HEK293 (cell line): ENCODE data around the gene EML4.

Experiments
- CTCF ChIA-PET: fragments of 350-600 bp; formaldehyde crosslinking; extraction: SDS; loops from one replicate; lab custom pipeline; 2021; ENCODE audit warnings: antibody characterized with exemption; lab: Yijun Ruan, JAX
- POLR2A ChIA-PET: fragments of 300-600 bp; formaldehyde crosslinking; extraction: SDS; loops from one replicate; lab custom pipeline; 2020; ENCODE audit warnings: antibody characterized with exemption, inconsistent platforms; lab: Yijun Ruan, JAX
- H3K27ac ChIP-seq: fragments of 200-500 bp; sonication (Bioruptor generic); 2 replicates; pipeline ENCODE4 v1.5.1; 2014; ENCODE audit warnings: low read depth, low read length, control low read depth, inconsistent platforms; ENCODE audit errors: extremely low read depth
- H3K36me3 ChIP-seq, 2 experiments: fragments of 200-500 bp in 1 of 2; sonication (Bioruptor generic) in 1 of 2; 1 replicate in 1 of 2; 2 replicates in 1 of 2; pipeline ENCODE4 v1.5.1; 2014 to 2017; ENCODE audit warnings: inconsistent platforms in 2 of 2, low read length in 2 of 2; ENCODE audit not compliant: control insufficient read depth in 2 of 2, insufficient read depth in 1 of 2
- H3K4me1 ChIP-seq: fragments of 200-500 bp; sonication (Bioruptor generic); 2 replicates; pipeline ENCODE4 v1.5.1; 2014; ENCODE audit warnings: mild to moderate bottlenecking, low read length, inconsistent platforms; ENCODE audit not compliant: control insufficient read depth, insufficient read depth
- H3K4me3 ChIP-seq: 2 replicates; pipeline ENCODE4 v1.5.1; 2011; ENCODE audit warnings: low read depth, mild to moderate bottlenecking, control low read depth, low read length, moderate library complexity
- H3K9me3 ChIP-seq: fragments of 200-500 bp; sonication (Bioruptor generic); 2 replicates; pipeline ENCODE4 v1.5.1; 2014; ENCODE audit warnings: low read depth, low read length, inconsistent platforms; ENCODE audit not compliant: control insufficient read depth, insufficient read depth
- GLIS2 ChIP-seq: fragments of 450-650 bp; formaldehyde crosslinking; IDR thresholded peaks from 2 replicates; pipeline ENCODE4 v1.5.1; 2016; ENCODE audit warnings: missing biosample characterization, missing genetic modification characterization
- KLF10 ChIP-seq: fragments of 450-650 bp; IDR thresholded peaks from 2 replicates; pipeline ENCODE4 v1.5.1; 2018; ENCODE audit warnings: missing biosample characterization, mild to moderate bottlenecking, missing genetic modification characterization
- MYNN ChIP-seq: fragments of 450-650 bp; formaldehyde crosslinking; IDR thresholded peaks from 2 replicates; pipeline ENCODE4 v1.5.1; 2016; ENCODE audit warnings: missing biosample characterization, missing genetic modification characterization, borderline replicate concordance
- SCRT1 ChIP-seq: fragments of 450-650 bp; formaldehyde crosslinking; IDR thresholded peaks from 2 replicates; pipeline ENCODE4 v1.5.1; 2016; ENCODE audit warnings: missing biosample characterization, missing genetic modification characterization, borderline replicate concordance
- SP7 ChIP-seq: fragments of 450-650 bp; formaldehyde crosslinking; IDR thresholded peaks from 2 replicates; pipeline ENCODE4 v1.5.1; 2016; ENCODE audit warnings: missing biosample characterization, missing genetic modification characterization
- YY2 ChIP-seq: fragments of 450-650 bp; formaldehyde crosslinking; IDR thresholded peaks from 2 replicates; pipeline ENCODE4 v1.5.1; 2016; ENCODE audit warnings: missing biosample characterization, missing genetic modification characterization
- ZBTB17 ChIP-seq: fragments of 450-650 bp; formaldehyde crosslinking; IDR thresholded peaks from 2 replicates; pipeline ENCODE4 v1.5.1; 2016; ENCODE audit warnings: missing biosample characterization, missing genetic modification characterization
- ZNF133 ChIP-seq: fragments of 450-650 bp; formaldehyde crosslinking; IDR thresholded peaks from 2 replicates; pipeline ENCODE4 v1.5.1; 2016; ENCODE audit warnings: missing biosample characterization, missing genetic modification characterization
- ZNF138 ChIP-seq: fragments of 450-650 bp; formaldehyde crosslinking; IDR thresholded peaks from 2 replicates; pipeline ENCODE4 v1.5.1; 2016; ENCODE audit warnings: missing biosample characterization, missing genetic modification characterization, borderline replicate concordance
- ZNF146 ChIP-seq: fragments of 450-650 bp; formaldehyde crosslinking; IDR thresholded peaks from 2 replicates; pipeline ENCODE4 v1.5.1; 2016; ENCODE audit warnings: missing biosample characterization, missing genetic modification characterization
- ZNF169 ChIP-seq: fragments of 450-650 bp; formaldehyde crosslinking; IDR thresholded peaks from 2 replicates; pipeline ENCODE4 v1.5.1; 2016; ENCODE audit warnings: missing biosample characterization, missing genetic modification characterization
- ZNF184 ChIP-seq: fragments of 450-650 bp; IDR thresholded peaks from 2 replicates; pipeline ENCODE4 v1.5.1; 2018; ENCODE audit warnings: missing biosample characterization, mild to moderate bottlenecking, missing genetic modification characterization
- ZNF211 ChIP-seq: fragments of 450-650 bp; formaldehyde crosslinking; IDR thresholded peaks from 2 replicates; pipeline ENCODE4 v1.5.1; 2016; ENCODE audit warnings: low read depth, missing biosample characterization, missing genetic modification characterization
- ZNF426 ChIP-seq: fragments of 450-650 bp; formaldehyde crosslinking; IDR thresholded peaks from 2 replicates; pipeline ENCODE4 v1.5.1; 2017; ENCODE audit warnings: missing biosample characterization, missing genetic modification characterization, mild to moderate bottlenecking, inconsistent platforms, moderate library complexity
- ZNF701 ChIP-seq: fragments of 450-650 bp; formaldehyde crosslinking; IDR thresholded peaks from 2 replicates; pipeline ENCODE4 v1.5.1; 2016; ENCODE audit warnings: missing biosample characterization, missing genetic modification characterization
- ZNF76 ChIP-seq: fragments of 450-650 bp; formaldehyde crosslinking; IDR thresholded peaks from 2 replicates; pipeline ENCODE4; 2016; ENCODE audit warnings: low read depth, missing biosample characterization, missing genetic modification characterization, borderline replicate concordance
- TF ChIP-seq, protein P1 (sequence below): fragments of 450-650 bp; formaldehyde crosslinking; IDR thresholded peaks from 2 replicates; pipeline ENCODE4 v1.5.1; 2016; ENCODE audit warnings: missing biosample characterization, missing genetic modification characterization, borderline replicate concordance
- TF ChIP-seq, protein P2 (sequence below): fragments of 450-650 bp; formaldehyde crosslinking; IDR thresholded peaks from 2 replicates; pipeline ENCODE4 v1.5.1; 2016; ENCODE audit warnings: missing biosample characterization, missing genetic modification characterization
- TF ChIP-seq, protein P3 (sequence below): fragments of 450-650 bp; formaldehyde crosslinking; IDR thresholded peaks from 2 replicates; pipeline ENCODE4 v1.5.0; 2017; ENCODE audit warnings: missing biosample characterization, missing genetic modification characterization, borderline replicate concordance
- TF ChIP-seq, protein P4 (sequence below): fragments of 450-650 bp; formaldehyde crosslinking; IDR thresholded peaks from 2 replicates; pipeline ENCODE4 v1.5.1; 2016; ENCODE audit warnings: missing biosample characterization, missing genetic modification characterization
- TF ChIP-seq, protein P5 (sequence below): fragments of 450-650 bp; formaldehyde crosslinking; IDR thresholded peaks from 2 replicates; pipeline ENCODE4 v1.5.1; 2016; ENCODE audit warnings: missing biosample characterization, missing genetic modification characterization, low read depth
- TF ChIP-seq, protein P6 (sequence below): fragments of 450-650 bp; formaldehyde crosslinking; conservative IDR thresholded peaks from 2 replicates; pipeline ENCODE4 v1.5.1; 2016; ENCODE audit warnings: low read depth, missing biosample characterization, missing genetic modification characterization

EML4 gene

DNA sequence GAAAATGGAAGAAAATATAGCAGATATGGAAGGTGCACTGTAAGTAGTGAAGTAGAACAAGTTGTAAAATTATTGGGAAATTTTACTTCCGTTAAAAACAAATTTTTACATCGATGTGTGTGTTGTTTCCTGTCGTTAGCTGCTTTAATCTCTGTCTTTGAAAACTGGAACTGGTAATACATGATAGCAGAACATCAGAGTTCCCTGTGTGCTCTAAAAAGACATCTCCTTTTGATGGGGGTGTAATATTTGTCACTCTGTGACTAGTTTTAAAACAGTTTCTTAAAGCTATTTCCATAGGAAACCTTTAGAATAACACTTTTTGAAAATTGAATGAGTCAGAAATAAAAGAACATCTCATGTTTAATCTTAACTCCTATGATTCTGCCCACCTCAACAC lies 148.3 kb downstream of the EML4 start (continued):
- TF ChIP-seq, protein P1, sequence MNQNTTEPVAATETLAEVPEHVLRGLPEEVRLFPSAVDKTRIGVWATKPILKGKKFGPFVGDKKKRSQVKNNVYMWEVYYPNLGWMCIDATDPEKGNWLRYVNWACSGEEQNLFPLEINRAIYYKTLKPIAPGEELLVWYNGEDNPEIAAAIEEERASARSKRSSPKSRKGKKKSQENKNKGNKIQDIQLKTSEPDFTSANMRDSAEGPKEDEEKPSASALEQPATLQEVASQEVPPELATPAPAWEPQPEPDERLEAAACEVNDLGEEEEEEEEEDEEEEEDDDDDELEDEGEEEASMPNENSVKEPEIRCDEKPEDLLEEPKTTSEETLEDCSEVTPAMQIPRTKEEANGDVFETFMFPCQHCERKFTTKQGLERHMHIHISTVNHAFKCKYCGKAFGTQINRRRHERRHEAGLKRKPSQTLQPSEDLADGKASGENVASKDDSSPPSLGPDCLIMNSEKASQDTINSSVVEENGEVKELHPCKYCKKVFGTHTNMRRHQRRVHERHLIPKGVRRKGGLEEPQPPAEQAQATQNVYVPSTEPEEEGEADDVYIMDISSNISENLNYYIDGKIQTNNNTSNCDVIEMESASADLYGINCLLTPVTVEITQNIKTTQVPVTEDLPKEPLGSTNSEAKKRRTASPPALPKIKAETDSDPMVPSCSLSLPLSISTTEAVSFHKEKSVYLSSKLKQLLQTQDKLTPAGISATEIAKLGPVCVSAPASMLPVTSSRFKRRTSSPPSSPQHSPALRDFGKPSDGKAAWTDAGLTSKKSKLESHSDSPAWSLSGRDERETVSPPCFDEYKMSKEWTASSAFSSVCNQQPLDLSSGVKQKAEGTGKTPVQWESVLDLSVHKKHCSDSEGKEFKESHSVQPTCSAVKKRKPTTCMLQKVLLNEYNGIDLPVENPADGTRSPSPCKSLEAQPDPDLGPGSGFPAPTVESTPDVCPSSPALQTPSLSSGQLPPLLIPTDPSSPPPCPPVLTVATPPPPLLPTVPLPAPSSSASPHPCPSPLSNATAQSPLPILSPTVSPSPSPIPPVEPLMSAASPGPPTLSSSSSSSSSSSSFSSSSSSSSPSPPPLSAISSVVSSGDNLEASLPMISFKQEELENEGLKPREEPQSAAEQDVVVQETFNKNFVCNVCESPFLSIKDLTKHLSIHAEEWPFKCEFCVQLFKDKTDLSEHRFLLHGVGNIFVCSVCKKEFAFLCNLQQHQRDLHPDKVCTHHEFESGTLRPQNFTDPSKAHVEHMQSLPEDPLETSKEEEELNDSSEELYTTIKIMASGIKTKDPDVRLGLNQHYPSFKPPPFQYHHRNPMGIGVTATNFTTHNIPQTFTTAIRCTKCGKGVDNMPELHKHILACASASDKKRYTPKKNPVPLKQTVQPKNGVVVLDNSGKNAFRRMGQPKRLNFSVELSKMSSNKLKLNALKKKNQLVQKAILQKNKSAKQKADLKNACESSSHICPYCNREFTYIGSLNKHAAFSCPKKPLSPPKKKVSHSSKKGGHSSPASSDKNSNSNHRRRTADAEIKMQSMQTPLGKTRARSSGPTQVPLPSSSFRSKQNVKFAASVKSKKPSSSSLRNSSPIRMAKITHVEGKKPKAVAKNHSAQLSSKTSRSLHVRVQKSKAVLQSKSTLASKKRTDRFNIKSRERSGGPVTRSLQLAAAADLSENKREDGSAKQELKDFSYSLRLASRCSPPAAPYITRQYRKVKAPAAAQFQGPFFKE (tag by site-specific recombination), result no peak
- no peak for TF ChIP-seq ZNF76 (tag by site-specific recombination)
- TF ChIP-seq YY2 (tag by site-specific recombination), result no peak
- no peak for TF ChIP-seq ZNF133
- no peak for TF ChIP-seq ZNF146 (tag by site-specific recombination)

DNA sequence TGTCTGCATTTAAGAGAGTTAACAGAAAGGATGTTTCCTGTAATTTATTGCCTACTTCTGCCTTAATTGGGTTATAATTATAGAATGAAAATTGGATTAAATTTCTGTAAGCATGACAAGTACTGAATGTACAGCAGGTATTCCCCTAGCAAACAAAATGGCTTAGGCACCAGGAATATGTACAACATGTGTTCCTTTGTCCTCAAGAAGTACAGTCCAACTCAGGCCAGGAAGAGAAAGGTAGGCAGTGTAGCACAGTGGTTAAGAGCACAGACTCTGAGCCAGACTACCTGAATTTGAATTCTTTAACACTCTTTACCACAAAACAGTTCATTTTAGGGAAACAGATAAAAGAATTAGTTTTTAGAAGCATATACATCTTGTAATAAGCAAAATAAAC lies 148.8 kb downstream of the EML4 start:
- no peak overlapping the region for H3K4me3 ChIP-seq
- TF ChIP-seq ZNF701 (no peak), MYNN (no peak), ZNF211 (tag by site-specific recombination) (no peak), ZBTB17 (tag by site-specific recombination) (no peak), SP7 (no peak), ZNF184 (no peak), ZNF138 (no peak), GLIS2 (no peak), SCRT1 (tag by site-specific recombination) (no peak), KLF10 (tag by site-specific recombination) (no peak), ZNF426 (tag by site-specific recombination) (no peak), ZNF169 (tag by site-specific recombination) (no peak)
- TF ChIP-seq, protein P2, sequence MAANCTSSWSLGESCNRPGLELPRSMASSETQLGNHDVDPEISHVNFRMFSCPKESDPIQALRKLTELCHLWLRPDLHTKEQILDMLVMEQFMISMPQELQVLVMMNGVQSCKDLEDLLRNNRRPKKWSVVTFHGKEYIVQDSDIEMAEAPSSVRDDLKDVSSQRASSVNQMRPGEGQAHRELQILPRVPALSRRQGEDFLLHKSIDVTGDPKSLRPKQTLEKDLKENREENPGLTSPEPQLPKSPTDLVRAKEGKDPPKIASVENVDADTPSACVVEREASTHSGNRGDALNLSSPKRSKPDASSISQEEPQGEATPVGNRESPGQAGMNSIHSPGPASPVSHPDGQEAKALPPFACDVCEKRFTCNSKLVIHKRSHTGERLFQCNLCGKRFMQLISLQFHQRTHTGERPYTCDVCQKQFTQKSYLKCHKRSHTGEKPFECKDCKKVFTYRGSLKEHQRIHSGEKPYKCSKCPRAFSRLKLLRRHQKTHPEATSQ (tag by site-specific recombination), result no peak
- TF ChIP-seq, protein P3, sequence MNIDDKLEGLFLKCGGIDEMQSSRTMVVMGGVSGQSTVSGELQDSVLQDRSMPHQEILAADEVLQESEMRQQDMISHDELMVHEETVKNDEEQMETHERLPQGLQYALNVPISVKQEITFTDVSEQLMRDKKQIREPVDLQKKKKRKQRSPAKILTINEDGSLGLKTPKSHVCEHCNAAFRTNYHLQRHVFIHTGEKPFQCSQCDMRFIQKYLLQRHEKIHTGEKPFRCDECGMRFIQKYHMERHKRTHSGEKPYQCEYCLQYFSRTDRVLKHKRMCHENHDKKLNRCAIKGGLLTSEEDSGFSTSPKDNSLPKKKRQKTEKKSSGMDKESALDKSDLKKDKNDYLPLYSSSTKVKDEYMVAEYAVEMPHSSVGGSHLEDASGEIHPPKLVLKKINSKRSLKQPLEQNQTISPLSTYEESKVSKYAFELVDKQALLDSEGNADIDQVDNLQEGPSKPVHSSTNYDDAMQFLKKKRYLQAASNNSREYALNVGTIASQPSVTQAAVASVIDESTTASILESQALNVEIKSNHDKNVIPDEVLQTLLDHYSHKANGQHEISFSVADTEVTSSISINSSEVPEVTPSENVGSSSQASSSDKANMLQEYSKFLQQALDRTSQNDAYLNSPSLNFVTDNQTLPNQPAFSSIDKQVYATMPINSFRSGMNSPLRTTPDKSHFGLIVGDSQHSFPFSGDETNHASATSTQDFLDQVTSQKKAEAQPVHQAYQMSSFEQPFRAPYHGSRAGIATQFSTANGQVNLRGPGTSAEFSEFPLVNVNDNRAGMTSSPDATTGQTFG (tag by site-specific recombination), result no peak
- TF ChIP-seq, protein P4, sequence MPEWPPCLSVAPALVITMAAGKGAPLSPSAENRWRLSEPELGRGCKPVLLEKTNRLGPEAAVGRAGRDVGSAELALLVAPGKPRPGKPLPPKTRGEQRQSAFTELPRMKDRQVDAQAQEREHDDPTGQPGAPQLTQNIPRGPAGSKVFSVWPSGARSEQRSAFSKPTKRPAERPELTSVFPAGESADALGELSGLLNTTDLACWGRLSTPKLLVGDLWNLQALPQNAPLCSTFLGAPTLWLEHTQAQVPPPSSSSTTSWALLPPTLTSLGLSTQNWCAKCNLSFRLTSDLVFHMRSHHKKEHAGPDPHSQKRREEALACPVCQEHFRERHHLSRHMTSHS, result no peak
- TF ChIP-seq, protein P5, sequence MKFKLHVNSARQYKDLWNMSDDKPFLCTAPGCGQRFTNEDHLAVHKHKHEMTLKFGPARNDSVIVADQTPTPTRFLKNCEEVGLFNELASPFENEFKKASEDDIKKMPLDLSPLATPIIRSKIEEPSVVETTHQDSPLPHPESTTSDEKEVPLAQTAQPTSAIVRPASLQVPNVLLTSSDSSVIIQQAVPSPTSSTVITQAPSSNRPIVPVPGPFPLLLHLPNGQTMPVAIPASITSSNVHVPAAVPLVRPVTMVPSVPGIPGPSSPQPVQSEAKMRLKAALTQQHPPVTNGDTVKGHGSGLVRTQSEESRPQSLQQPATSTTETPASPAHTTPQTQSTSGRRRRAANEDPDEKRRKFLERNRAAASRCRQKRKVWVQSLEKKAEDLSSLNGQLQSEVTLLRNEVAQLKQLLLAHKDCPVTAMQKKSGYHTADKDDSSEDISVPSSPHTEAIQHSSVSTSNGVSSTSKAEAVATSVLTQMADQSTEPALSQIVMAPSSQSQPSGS (tag by site-specific recombination), result no peak
- TF ChIP-seq, protein P6, sequence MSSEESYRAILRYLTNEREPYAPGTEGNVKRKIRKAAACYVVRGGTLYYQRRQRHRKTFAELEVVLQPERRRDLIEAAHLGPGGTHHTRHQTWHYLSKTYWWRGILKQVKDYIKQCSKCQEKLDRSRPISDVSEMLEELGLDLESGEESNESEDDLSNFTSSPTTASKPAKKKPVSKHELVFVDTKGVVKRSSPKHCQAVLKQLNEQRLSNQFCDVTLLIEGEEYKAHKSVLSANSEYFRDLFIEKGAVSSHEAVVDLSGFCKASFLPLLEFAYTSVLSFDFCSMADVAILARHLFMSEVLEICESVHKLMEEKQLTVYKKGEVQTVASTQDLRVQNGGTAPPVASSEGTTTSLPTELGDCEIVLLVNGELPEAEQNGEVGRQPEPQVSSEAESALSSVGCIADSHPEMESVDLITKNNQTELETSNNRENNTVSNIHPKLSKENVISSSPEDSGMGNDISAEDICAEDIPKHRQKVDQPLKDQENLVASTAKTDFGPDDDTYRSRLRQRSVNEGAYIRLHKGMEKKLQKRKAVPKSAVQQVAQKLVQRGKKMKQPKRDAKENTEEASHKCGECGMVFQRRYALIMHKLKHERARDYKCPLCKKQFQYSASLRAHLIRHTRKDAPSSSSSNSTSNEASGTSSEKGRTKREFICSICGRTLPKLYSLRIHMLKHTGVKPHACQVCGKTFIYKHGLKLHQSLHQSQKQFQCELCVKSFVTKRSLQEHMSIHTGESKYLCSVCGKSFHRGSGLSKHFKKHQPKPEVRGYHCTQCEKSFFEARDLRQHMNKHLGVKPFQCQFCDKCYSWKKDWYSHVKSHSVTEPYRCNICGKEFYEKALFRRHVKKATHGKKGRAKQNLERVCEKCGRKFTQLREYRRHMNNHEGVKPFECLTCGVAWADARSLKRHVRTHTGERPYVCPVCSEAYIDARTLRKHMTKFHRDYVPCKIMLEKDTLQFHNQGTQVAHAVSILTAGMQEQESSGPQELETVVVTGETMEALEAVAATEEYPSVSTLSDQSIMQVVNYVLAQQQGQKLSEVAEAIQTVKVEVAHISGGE (tag by site-specific recombination), result no peak
- H3K4me1 ChIP-seq, result no peaks in the 10 kb centered on the region
- ChIA-PET CTCF (no interaction called here), POLR2A (no interaction called here)
- H3K9me3 ChIP-seq, result no peaks in the 10 kb centered on the region
- H3K27ac ChIP-seq, result no peak overlapping the region
- peaks cover 0 to 42% of the 10 kb centered on the region in 2 experiments for H3K36me3 ChIP-seq
